Keratinocyte (primary cell): Measurements from ENCODE around the gene FANCI. TPM values are rescaled to one million over a fixed set of nuclear protein-coding genes. Genes with fewer than 3 reads are reported as not detected.

Source experiments
- DNase-seq: peaks from one replicate; pipeline ENCODE4 v3.0.0-alpha.2; 2011; ENCODE audit warnings: low read depth, missing footprints, low spot score
- FAIRE-seq: peaks from 2 replicates; lab custom pipeline; 2011; peaks lifted over from hg19 to GRCh38; lab: Jason Lieb, UNC
- H2AFZ ChIP-seq: 2 replicates; pipeline ENCODE4 v1.6.0; 2012; ENCODE audit warnings: low read length, control low read depth, inconsistent platforms; ENCODE audit not compliant: control insufficient read depth
- H3K27ac ChIP-seq: 2 replicates; pipeline ENCODE4 v1.5.1; 2011; ENCODE audit warnings: low read length; ENCODE audit not compliant: control insufficient read depth, insufficient read depth
- H3K27me3 ChIP-seq: 3 replicates; pipeline ENCODE4 v1.6.0; 2011; ENCODE audit warnings: low read length; ENCODE audit not compliant: control insufficient read depth, insufficient read depth; ENCODE audit errors: extremely low read depth
- H3K36me3 ChIP-seq, 2 experiments: 2 replicates in 1 of 2; 3 replicates in 1 of 2; pipeline ENCODE4 v1.5.1; 2011; ENCODE audit warnings: low read length in 2 of 2, mild to moderate bottlenecking in 1 of 2; ENCODE audit not compliant: control insufficient read depth in 2 of 2, insufficient read depth in 2 of 2; ENCODE audit errors: extremely low read depth in 1 of 2
- H3K4me1 ChIP-seq: 3 replicates; pipeline ENCODE4 v1.5.1; 2011; ENCODE audit warnings: low read length; ENCODE audit not compliant: control insufficient read depth, insufficient read depth; ENCODE audit errors: extremely low read depth
- H3K4me2 ChIP-seq: 3 replicates; pipeline ENCODE4 v1.6.0; 2011; ENCODE audit warnings: low read depth, low read length; ENCODE audit not compliant: control insufficient read depth, insufficient read depth; ENCODE audit errors: extremely low read depth
- H3K4me3 ChIP-seq, 3 experiments: fragments of 200-600 bp in 1 of 3; sonication (generic) in 1 of 3; 2 replicates in 2 of 3; 3 replicates in 1 of 3; pipeline ENCODE4 v1.5.1; 2011 to 2016; ENCODE audit warnings: low read length in 3 of 3, mild to moderate bottlenecking in 3 of 3, control low read depth in 2 of 3, inconsistent platforms in 1 of 3, low read depth in 1 of 3, mixed read lengths in 1 of 3, mixed run types in 1 of 3, moderate library complexity in 1 of 3; ENCODE audit not compliant: control insufficient read depth in 2 of 3, insufficient read depth in 2 of 3; ENCODE audit errors: extremely low read depth in 1 of 3
- H3K79me2 ChIP-seq: 2 replicates; pipeline ENCODE4 v1.6.0; 2012; ENCODE audit warnings: low read length; ENCODE audit not compliant: control insufficient read depth, insufficient read depth
- H3K9ac ChIP-seq: 3 replicates; pipeline ENCODE4 v1.6.0; 2011; ENCODE audit warnings: low read length; ENCODE audit not compliant: control insufficient read depth, insufficient read depth; ENCODE audit errors: extremely low read depth
- H3K9me1 ChIP-seq: 3 replicates; pipeline ENCODE4 v1.6.0; 2011; ENCODE audit warnings: low read length; ENCODE audit not compliant: control insufficient read depth, insufficient read depth; ENCODE audit errors: extremely low read depth
- H3K9me3 ChIP-seq: 2 replicates; pipeline ENCODE4 v1.5.1; 2012; ENCODE audit warnings: low read depth, low read length; ENCODE audit not compliant: control insufficient read depth
- H4K20me1 ChIP-seq: 3 replicates; pipeline ENCODE4 v1.6.0; 2011; ENCODE audit warnings: low read length; ENCODE audit not compliant: control insufficient read depth, insufficient read depth; ENCODE audit errors: extremely low read depth
- CTCF ChIP-seq, 3 experiments: IDR thresholded peaks in 1 of 3; conservative IDR thresholded peaks in 1 of 3; optimal IDR thresholded peaks in 1 of 3; 2 replicates in 2 of 3; 3 replicates in 1 of 3; pipeline versions ENCODE3 to v1.5.1; 2011; ENCODE audit warnings: low read length in 3 of 3, mild to moderate bottlenecking in 3 of 3, moderate library complexity in 2 of 3, control low read depth in 1 of 3, inconsistent platforms in 1 of 3; ENCODE audit not compliant: insufficient read depth in 2 of 3; ENCODE audit errors: extremely low read depth in 1 of 3
- EZH2 ChIP-seq: IDR thresholded peaks from one replicate; pipeline ENCODE4 v1.6.1; 2012; ENCODE audit warnings: inconsistent platforms, mild to moderate bottlenecking, low read length, moderate library complexity
- dilution Hi-C: fragments of 300-500 bp; cut with MboI; formaldehyde crosslinking; loops from one replicate; pipeline ENCODE4 v1.7.0; 2020; ENCODE audit warnings: low sequenced_read_pairs; ENCODE audit not compliant: extremely low pct_ligation_motif_present
- polyA plus RNA-seq, 5 experiments: library from polyadenylated mRNA; depleted of rRNA in 3 of 5; stranded (reverse) in 3 of 5; stranded (forward) in 1 of 5; unstranded in 1 of 5; fragments of >200 nt; gene quantifications; 1 replicate in 1 of 5; 2 replicates in 3 of 5; 3 replicates in 1 of 5; pipeline versions ENCODE4 v1.2.1 to v1.2.3, GENCODE V29; 2011 to 2012; ENCODE audit warnings: missing spikeins in 2 of 5, low read depth in 1 of 5, low replicate concordance in 1 of 5

The FANCI gene
- polyA plus RNA-seq, 1 donor (not counting 4 experiments of a cell fraction or from before 2014, with no cell fraction given), result 21.8 TPM

- H3K4me2 ChIP-seq, result no peak overlapping the region
- H3K9me1 ChIP-seq, result no peaks in the 10 kb centered on the region
- TF ChIP-seq CTCF (optimal IDR thresholded peaks at IDR 0.05 in 1 of 3, IDR thresholded peaks at IDR 0.05 in 1 of 3, conservative IDR thresholded peaks at IDR 0.05 in 1 of 3; ENCODE audit: extremely low read depth in 1 of 3, insufficient read depth in 2 of 3, low read length in 3 of 3), result no peak
- TF ChIP-seq EZH2, result no peak
- H4K20me1 ChIP-seq, result no peaks in the 10 kb centered on the region
- no peak overlapping the region for H3K4me3 ChIP-seq
- no peaks in the 10 kb centered on the region for H3K36me3 ChIP-seq
- H3K9me3 ChIP-seq, result no peaks in the 10 kb centered on the region
- H3K9ac ChIP-seq, result no peak overlapping the region
- FAIRE-seq (no peak), DNase-seq (no peak)
- no peaks in the 10 kb centered on the region for H3K79me2 ChIP-seq
- H2AFZ ChIP-seq, result no peak overlapping the region
- H3K4me1 ChIP-seq, result no peaks in the 10 kb centered on the region
- dilution Hi-C loops, result no loop called here
- H3K27ac ChIP-seq, result no peak overlapping the region
- H3K27me3 ChIP-seq, result peaks cover 1% of the 10 kb centered on the region
These were observed 18.2 kb upstream of the FANCI start for GRCh38 chr15:89225588-89225987.

- no peak for DNase-seq
- no peak overlapping the region for H2AFZ ChIP-seq
- no peak for TF ChIP-seq EZH2
- FAIRE-seq, result no peak
- no peak overlapping the region for H3K9ac ChIP-seq
- H3K4me2 ChIP-seq, result no peak overlapping the region
- H3K4me1 ChIP-seq, result no peaks in the 10 kb centered on the region
- H3K27me3 ChIP-seq, result no peaks in the 10 kb centered on the region
- H3K36me3 ChIP-seq, result no peaks in the 10 kb centered on the region
- H4K20me1 ChIP-seq, result no peaks in the 10 kb centered on the region
- H3K79me2 ChIP-seq, result no peaks in the 10 kb centered on the region
- no peak overlapping the region for H3K4me3 ChIP-seq
- H3K27ac ChIP-seq, result no peak overlapping the region
- dilution Hi-C loops, result no loop called here
- no peaks in the 10 kb centered on the region for H3K9me1 ChIP-seq
- H3K9me3 ChIP-seq, result no peaks in the 10 kb centered on the region
These were observed 17.2 kb upstream of the FANCI start for GRCh38 chr15:89226359-89227221.
